Tibial nerve (tissue), 4 donors: Measurements from ENCODE around the gene KRTAP20-4. TPM values are rescaled to one million over a fixed set of nuclear protein-coding genes. Genes with fewer than 3 reads are reported as not detected.

Source experiments
- DNase-seq, 2 donors: peaks; one replicate each; pipeline ENCODE4 v3.0.0-alpha.2; 2019; ENCODE audit warnings: low spot score in 2 of 2
- H3K27ac ChIP-seq, 4 donors: fragments of 200-600 bp; sonication (generic) in 3 of 4; one replicate each; pipeline ENCODE4 v1.5.1; 2017 to 2019; ENCODE audit warnings: mild to moderate bottlenecking in 1 of 4
- H3K27me3 ChIP-seq, 2 donors: fragments of 200-600 bp; sonication (generic) in 1 of 2; one replicate each; pipeline versions ENCODE4 v1.5.1 to v1.6.0; 2017 to 2019
- H3K36me3 ChIP-seq, 3 donors: fragments of 200-600 bp; sonication (generic); one replicate each; pipeline ENCODE4 v1.5.1; 2018 to 2019
- H3K4me1 ChIP-seq, 4 donors: fragments of 200-600 bp; sonication (generic) in 3 of 4; one replicate each; pipeline ENCODE4 v1.5.1; 2017 to 2019
- H3K4me3 ChIP-seq, 4 donors: fragments of 200-600 bp; sonication (generic) in 3 of 4; one replicate each; pipeline ENCODE4 v1.5.1; 2017 to 2019; ENCODE audit warnings: mild to moderate bottlenecking in 1 of 4, moderate library complexity in 1 of 4
- H3K9me3 ChIP-seq, 4 donors: fragments of 200-600 bp; sonication (generic) in 3 of 4; one replicate each; pipeline ENCODE4 v1.5.1; 2017 to 2019
- EP300 ChIP-seq, 2 donors: sonication (generic); formaldehyde crosslinking; IDR thresholded peaks; one replicate each; pipeline ENCODE4 v1.6.1; 2017; ENCODE audit warnings: antibody characterized with exemption in 2 of 2, mild to moderate bottlenecking in 1 of 2
- POLR2A ChIP-seq, 2 donors: fragments of 450-650 bp; IDR thresholded peaks; one replicate each; pipeline ENCODE4 v1.6.1; 2017; ENCODE audit warnings: antibody characterized with exemption in 2 of 2, mild to moderate bottlenecking in 2 of 2, moderate library complexity in 2 of 2
- WGBS, 2 donors: methylation state at CpG; one replicate each; pipeline ENCODE4 v1.1.5; 2018; 5-methylcytosine and 5-hydroxymethylcytosine counted together
- total RNA-seq, 4 donors: library from RNA; depleted of rRNA; stranded (reverse); fragments of >200 nt; gene quantifications; one replicate each; pipeline ENCODE4 v1.1.0, GENCODE V29; 2016
- TF ChIP-seq, protein P1 (sequence below), 5 experiments: fragments of 200-600 bp in 3 of 5; fragments of 450-650 bp in 2 of 5; sonication (generic) in 3 of 5; IDR thresholded peaks; one replicate each; pipeline ENCODE4 v1.5.1; 2016 to 2019; ENCODE audit warnings: antibody characterized with exemption in 5 of 5, mild to moderate bottlenecking in 3 of 5, moderate library complexity in 2 of 5

Gene KRTAP20-4
- total RNA-seq, 4 donors from 2014 or later: not detected

DNA sequence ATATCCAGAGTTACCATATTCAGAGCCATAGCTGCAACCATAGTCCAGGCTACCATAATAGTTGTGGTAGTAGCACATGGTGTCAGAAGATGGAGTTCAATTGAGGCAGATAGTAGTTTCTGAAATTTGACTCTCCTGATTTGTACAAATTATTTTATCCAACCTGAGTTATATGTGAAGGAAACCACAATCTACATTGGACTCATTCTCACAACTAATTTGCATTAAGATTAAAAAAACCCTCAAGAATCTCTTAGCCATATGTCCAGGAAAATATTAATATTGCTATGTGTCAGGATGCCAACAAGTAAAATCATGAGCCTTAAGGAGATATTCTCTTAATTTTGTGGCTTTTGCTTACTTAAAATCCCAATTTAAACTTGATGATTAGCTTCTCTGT is 30.1 kb upstream of the KRTAP20-4 start, which contains the start of gene KRTAP22-2:
Gene KRTAP22-2 (minus strand): TSS at position 101 of the 400 bp plus-strand sequence.
- Histone ChIP-seq H3K27me3 (no peaks in the 10 kb centered on the region), H3K9me3 (no peaks in the 10 kb centered on the region), H3K4me3 (no peak within 1 kb of the TSS), H3K4me1 (no peaks in the 10 kb centered on the region), H3K27ac (no peak within 1 kb of the TSS), H3K36me3 (no peaks in the 10 kb centered on the region)
- no peak for DNase-seq
- no peak for TF ChIP-seq EP300 (IDR thresholded peaks at IDR 0.05)
- TF ChIP-seq, protein P1, sequence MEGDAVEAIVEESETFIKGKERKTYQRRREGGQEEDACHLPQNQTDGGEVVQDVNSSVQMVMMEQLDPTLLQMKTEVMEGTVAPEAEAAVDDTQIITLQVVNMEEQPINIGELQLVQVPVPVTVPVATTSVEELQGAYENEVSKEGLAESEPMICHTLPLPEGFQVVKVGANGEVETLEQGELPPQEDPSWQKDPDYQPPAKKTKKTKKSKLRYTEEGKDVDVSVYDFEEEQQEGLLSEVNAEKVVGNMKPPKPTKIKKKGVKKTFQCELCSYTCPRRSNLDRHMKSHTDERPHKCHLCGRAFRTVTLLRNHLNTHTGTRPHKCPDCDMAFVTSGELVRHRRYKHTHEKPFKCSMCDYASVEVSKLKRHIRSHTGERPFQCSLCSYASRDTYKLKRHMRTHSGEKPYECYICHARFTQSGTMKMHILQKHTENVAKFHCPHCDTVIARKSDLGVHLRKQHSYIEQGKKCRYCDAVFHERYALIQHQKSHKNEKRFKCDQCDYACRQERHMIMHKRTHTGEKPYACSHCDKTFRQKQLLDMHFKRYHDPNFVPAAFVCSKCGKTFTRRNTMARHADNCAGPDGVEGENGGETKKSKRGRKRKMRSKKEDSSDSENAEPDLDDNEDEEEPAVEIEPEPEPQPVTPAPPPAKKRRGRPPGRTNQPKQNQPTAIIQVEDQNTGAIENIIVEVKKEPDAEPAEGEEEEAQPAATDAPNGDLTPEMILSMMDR (IDR thresholded peaks at IDR 0.05): no peak
- TF ChIP-seq POLR2A (IDR thresholded peaks at IDR 0.05): no peak

DNA sequence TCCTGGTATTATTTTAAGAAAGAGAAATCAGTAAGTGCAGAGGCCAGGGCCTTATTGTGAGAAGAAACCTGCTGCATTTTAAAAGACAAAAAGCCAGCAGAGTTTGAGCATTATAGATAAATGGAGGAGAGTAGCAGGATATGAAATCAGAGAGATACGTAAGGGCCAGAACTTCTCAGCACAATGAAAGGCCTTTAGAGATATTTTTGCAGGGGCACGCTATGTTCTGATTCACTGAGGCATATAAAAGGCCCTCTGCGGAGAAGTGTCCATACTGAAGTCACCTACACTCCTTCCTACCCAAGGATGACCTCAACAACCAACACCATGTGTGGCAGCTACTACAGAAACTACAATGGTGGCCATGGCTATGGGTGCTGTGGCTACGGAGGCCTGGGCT is 28.3 kb upstream of the KRTAP20-4 start, which contains the start of gene KRTAP6-3:
Gene KRTAP6-3 (plus strand): TSS at position 301 of the 400 bp plus-strand sequence. CDS start 6 bp downstream, at position 307.
- Histone ChIP-seq H3K27ac (no peak within 1 kb of the TSS), H3K9me3 (no peaks in the 10 kb centered on the region), H3K27me3 (no peaks in the 10 kb centered on the region), H3K4me1 (no peaks in the 10 kb centered on the region), H3K4me3 (no peak within 1 kb of the TSS), H3K36me3 (no peaks in the 10 kb centered on the region)
- 90 to 95% methylated on average over 4 of the region's 4 CpGs for whole genome bisulfite sequencing, 2 donors
- TF ChIP-seq POLR2A (IDR thresholded peaks at IDR 0.05) (no peak), EP300 (IDR thresholded peaks at IDR 0.05) (no peak)
- TF ChIP-seq, protein P1 (IDR thresholded peaks at IDR 0.05): no peak
- no peak for DNase-seq

DNA sequence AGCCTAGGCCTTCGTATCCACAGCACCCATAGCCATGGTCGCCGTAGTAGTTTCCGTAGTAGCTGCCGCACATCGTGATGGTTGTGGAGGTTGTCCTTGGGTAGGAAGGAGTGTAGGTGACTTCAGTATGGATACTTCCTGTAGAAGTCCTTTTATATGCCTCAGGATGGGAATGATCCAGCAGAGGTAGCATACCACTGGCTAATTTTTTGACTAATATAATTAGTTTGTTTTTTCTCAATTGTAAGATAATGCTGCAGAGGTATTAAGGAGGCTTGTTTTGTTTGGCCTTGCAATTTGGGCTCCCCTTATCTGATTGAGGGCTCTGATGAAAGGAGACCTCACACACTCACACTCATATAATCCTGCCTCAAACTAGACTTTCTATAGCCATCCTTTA is 21.6 kb upstream of the KRTAP20-4 start, which contains the start of gene KRTAP6-2:
Gene KRTAP6-2 (minus strand): TSS at position 101 of the 400 bp plus-strand sequence. CDS start 28 bp downstream, at position 73.
- H3K9me3 ChIP-seq: no peaks in the 10 kb centered on the region
- WGBS, 2 donors: 94 to 96% methylated on average over 5 to 6 of the region's 6 CpGs
- H3K4me3 ChIP-seq: no peak within 1 kb of the TSS
- TF ChIP-seq POLR2A (IDR thresholded peaks at IDR 0.05) (no peak), EP300 (IDR thresholded peaks at IDR 0.05) (no peak)
- TF ChIP-seq, protein P1 (IDR thresholded peaks at IDR 0.05): no peak
- H3K4me1 ChIP-seq: no peaks in the 10 kb centered on the region
- DNase-seq: no peak
- H3K27me3 ChIP-seq: no peaks in the 10 kb centered on the region
- H3K27ac ChIP-seq: no peak within 1 kb of the TSS
- no peaks in the 10 kb centered on the region for H3K36me3 ChIP-seq

DNA sequence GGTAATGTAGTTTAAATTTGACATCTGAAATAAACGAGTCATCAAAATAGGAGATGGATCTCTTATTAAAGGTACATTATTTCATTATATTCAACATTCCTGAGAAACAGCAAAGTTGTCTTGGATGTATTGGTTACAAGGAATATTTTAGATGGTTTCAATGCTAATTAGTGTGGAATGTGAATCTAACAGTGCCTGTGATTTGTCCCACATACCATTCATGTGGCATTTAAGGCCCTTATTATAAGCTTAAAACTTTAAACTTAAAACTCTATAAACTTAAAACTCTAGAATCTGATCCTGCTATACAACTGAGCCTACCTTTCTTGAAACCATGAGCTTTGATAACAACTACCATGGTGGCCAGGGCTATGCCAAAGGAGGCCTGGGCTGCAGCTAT is 19.6 kb upstream of the KRTAP20-4 start, which contains the start of gene KRTAP22-1:
Gene KRTAP22-1 (plus strand): TSS at position 301 of the 400 bp plus-strand sequence.
- TF ChIP-seq POLR2A (IDR thresholded peaks at IDR 0.05) (no peak), EP300 (IDR thresholded peaks at IDR 0.05) (no peak)
- TF ChIP-seq, protein P1 (IDR thresholded peaks at IDR 0.05): no peak
- H3K4me3 ChIP-seq: no peak within 1 kb of the TSS
- no peak within 1 kb of the TSS for H3K27ac ChIP-seq
- no peaks in the 10 kb centered on the region for H3K36me3 ChIP-seq
- no peaks in the 10 kb centered on the region for H3K27me3 ChIP-seq
- H3K9me3 ChIP-seq: no peaks in the 10 kb centered on the region
- no peak for DNase-seq
- H3K4me1 ChIP-seq: no peaks in the 10 kb centered on the region
- 42 to 60% methylated on average over 1 of the region's 1 CpG for WGBS, 2 donors

DNA sequence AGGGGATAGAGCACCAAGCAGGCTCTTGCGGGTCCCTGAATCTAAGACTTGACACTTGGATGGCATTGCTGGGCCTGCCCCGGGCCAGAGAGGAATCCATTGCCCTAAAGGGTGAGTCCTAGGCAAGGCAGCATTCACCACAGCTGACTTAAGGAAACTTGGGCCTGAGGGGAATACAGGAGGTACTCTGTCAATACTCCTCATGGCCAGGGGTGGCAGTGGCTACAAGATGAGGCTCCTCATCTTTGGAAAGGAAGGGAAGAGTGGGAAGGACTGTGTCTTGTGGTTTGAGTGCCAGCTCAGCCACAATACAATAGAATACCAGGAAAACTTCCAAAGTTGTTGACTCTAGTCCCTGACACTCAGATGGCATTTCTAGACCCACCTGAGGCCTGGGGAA is 14.5 kb upstream of the KRTAP20-4 start:
- Histone ChIP-seq H3K4me3 (no peak overlapping the region), H3K27ac (no peak overlapping the region), H3K9me3 (peaks cover 0 to 14% (median 0%) of the 10 kb centered on the region in 4 donors), H3K4me1 (no peaks in the 10 kb centered on the region), H3K27me3 (no peaks in the 10 kb centered on the region), H3K36me3 (no peaks in the 10 kb centered on the region)
- WGBS, 2 donors: 90% methylated on average over 2 of the region's 2 CpGs
- TF ChIP-seq POLR2A (IDR thresholded peaks at IDR 0.05): no peak
- DNase-seq: no peak
